NCI-H1092 (cell line): Measurements from ENCODE around the gene SLC25A25.
"Not testable (repeated sequence)": the region's sequence is repeated elsewhere in the genome, so short reads cannot be mapped to it uniquely, and the experiment has no call there.

ENCODE experiments used
- DNase-seq: peaks from one replicate; lab custom pipeline; 2025; lab: John Stamatoyannopoulos, UW

Gene SLC25A25

GRCh38 chr9:128124873-128125579 is 57.0 kb downstream of the SLC25A25 start:
- no peak for DNase-seq

DNA sequence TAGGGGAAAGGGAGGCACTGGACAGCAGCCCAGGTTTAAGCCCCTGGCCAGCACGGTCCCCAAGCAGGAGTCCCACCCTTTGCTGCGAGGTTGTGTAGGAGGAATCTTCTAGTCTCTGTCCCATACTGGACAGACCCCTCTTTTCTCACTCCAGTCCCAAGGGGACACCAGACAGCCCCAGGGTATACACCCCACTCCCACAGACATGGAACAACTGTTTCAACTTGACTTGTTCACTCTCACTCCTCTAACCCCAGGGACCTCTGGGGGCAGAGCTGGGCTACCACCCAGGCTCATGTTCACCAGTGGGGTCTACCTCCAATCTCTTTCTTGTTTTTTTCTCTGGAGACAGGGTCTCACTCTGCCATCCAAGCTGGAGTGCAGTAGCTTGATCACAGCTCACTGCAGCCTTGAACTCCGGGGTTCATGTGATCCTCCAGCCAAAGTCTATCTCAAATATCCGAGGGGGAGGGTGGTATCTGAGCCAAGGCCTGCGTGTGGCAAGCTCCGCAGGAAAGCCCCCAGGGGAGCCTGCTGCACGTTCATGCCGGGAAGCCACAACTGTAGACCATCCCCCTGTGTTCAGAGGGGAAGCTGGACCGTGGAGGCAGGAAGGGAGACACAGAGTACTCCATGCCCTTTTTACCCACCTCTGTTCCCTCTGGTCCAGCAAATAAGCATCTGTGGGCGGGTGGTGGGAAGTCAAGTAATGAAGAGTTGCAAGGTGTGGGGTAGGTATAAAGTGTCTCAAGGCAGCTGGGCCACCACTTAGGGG is 57.7 kb downstream of the SLC25A25 start:
- DNase-seq = no peak

- DNase-seq = peak; percentile 63
Observed at GRCh38 chr9:128127568-128127989, 59.5 kb downstream of the SLC25A25 start, which contains the start of gene PTGES2. Gene PTGES2, minus strand, starts transcription at chr9:128127729. Its CDS starts 12 bp downstream, at chr9:128127717.

DNA sequence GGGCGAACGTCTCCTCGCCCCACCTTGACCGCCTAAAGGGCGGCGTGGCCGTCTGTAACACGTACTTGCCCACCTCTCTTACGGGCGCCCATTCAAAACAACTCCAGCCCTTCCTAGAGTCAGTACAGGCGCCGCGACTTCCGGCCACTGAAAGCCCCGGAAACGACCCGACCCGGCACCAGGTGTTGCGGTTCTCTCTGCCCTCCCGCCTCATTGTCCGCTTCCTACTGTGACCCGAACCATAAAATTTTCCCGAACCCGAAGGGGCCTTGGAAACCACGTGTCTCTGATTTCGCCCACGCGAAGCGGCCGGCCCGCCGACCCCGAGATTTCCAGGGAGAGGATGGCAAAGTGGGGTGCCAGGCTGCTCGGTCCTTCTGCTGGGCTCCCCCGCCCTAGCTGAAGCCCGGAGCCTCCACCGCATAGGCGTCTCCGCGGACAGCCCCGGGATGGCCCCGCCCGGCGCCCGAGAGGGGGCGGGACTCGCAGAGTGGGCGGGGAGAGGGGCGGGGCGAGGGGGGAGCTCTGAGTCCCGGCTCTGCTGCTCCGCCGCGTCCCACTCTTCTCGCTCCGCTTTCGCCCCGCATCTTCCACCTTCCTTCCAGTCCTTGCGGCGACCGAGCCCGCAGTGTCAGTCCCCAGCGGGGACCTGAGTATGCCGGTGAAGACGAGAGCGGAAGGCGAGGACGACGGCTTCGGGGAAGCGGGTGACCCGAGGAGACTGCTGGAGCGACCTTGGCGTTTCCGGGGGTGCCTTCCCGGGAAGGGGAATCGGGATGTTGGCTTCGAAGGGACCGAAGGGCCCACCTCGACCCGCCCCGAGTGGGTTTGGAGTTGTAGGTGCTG is 60.2 kb downstream of the SLC25A25 start:
- peak; percentile 85 for DNase-seq

DNA sequence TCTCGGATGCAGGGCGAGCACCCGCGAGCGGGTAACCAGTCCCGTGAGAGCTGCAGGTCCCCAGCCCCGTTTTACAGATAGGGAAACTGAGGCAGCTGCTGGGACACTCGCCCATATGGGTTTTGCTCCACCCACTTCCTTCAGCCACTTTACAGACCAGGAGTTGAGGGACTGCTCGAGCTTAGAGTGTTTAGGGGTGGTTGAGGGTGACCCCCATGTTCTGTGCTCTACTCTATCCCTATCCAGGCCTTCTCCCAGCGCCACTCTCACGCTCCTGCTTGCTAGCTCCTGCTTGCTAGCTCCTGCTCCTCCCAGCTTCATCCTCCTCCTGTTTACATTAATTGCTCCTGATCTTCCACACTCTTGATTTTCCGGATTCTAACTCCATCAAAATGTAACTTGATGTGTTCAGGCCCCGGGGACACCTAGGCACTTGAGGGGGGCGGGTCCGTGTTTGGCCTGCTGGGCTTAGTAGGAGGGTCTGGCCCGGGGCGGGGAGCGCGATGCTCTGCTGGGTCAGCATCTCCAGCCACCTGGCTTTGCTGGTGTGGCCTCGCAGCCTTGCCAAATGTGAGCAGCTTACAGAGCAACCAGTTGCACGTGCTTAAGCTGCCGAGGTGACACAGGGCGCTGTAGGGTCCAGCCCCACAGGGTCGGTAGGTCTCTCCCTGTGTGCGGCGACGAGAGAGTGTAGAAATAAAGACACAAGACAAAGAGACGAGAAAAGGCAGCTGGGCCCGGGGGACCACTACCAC is 61.0 kb downstream of the SLC25A25 start:
- DNase-seq = no peak

DNA sequence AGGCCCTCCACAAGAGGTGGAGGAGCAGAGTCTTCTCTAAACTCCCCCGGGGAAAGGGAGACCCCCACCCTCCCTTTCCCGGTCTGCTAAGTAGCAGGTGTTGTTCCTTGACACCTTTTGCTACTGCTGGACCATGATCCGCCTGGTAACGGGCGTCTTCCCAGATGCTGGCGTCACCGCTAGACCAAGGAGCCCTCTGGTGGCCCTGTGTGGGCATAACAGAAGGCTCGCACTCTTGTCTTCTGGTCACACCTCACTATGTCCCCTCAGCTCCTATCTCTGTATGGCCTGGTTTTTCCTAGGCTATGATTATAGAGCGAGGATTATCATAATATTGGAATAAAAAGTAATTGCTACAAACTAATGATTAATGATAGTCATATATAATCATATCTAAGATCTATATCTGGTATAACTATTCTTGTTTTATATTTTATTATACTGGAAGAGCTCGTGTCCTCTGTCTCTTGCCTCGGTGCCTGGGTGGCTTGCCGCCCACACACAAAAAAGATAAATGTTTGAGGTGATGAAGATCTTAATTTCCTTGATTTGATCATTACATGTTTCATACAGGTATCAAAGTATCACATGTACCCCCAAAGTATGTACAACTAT is 62.1 kb downstream of the SLC25A25 start:
- DNase-seq = not testable (repeated sequence)

- not testable (repeated sequence) for DNase-seq
Observed at GRCh38 chr9:128130651-128131050, 62.6 kb downstream of the SLC25A25 start.

DNA sequence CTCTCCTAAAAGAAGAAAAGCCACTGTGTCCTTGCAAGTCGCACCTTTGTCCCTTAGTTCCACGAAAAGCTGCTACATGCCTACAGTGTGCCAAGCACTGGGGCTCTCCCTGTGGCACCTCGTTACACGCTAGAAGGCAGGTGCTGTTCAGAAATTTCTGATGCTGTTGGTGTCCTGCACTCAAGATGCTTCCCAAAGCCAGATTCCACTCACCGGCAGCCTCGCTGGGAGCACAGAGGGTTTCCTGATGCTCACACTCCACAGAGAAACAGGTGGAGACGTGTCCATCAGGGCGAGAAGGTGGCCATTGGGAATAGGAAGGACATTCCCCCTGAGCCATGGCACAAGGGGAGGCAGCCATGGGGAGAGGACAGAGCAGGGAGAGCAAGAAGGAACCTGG is 63.3 kb downstream of the SLC25A25 start:
- not testable (repeated sequence) for DNase-seq

DNA sequence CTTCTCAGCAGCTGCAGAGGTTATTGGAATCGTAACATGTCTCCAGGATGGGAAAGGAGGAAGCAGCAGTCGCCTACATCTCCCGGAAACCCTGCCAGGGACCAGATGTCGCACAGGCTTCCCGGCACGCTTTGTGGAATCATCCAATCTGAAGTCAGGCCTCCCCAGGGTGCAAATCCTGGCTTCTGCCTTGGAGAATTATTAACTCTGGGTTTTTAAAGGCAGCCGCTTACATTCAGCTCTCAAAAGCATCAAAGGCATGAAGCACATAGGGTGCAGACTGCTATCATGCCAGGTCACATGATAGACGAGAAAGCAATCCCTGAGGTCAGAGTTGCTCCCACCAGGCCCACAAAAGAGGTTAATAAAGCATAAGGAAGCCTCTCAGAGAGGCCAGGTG is 64.1 kb downstream of the SLC25A25 start:
- not testable (repeated sequence) for DNase-seq

DNA sequence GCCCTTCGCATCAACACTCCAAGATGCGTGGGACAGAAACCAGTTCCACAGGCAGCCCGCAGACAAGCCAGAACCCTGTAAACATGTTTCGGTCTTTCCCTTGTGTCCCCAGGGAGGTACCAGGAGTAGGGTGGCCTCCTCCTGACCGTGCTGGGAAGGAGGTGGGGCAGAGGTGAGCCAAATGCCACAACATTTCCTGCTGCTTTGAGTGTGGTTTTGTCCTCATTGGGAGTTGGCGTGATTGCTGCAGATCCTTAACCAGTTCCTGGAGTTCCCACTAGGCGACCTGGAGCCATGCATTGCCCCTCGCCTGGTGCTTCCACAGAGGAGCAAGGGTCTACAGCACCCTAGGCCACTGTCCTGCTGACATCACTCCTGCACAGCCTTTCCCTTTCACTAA is 67.5 kb downstream of the SLC25A25 start:
- not testable (repeated sequence) for DNase-seq

GRCh38 chr9:128136816-128137793 is 69.1 kb downstream of the SLC25A25 start:
- DNase-seq = no peak

- no peak for DNase-seq
Observed at GRCh38 chr9:128138001-128138400, 70.0 kb downstream of the SLC25A25 start.

DNA sequence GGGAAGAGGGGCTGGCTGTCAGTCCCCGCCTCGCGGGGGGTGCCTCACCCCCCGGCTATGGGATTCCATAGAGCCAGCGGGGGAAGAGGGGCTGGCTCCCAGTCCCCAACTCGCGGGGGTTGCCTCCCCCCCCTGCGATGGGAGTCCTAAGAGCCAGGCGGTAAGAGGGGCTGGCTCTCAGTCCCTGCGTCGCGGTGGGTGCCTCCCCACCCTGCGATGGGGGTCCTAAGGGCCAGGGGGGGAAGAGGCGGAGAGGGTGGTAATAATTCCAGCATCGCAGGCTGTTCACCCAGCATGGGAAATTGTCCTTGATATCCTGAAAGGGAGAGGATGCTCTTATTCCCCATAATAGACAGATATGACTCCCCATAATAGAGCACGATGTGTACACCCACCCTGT is 71.6 kb downstream of the SLC25A25 start:
- DNase-seq = no peak

- no peak for DNase-seq
Observed at GRCh38 chr9:128141604-128142003, 73.6 kb downstream of the SLC25A25 start.

DNA sequence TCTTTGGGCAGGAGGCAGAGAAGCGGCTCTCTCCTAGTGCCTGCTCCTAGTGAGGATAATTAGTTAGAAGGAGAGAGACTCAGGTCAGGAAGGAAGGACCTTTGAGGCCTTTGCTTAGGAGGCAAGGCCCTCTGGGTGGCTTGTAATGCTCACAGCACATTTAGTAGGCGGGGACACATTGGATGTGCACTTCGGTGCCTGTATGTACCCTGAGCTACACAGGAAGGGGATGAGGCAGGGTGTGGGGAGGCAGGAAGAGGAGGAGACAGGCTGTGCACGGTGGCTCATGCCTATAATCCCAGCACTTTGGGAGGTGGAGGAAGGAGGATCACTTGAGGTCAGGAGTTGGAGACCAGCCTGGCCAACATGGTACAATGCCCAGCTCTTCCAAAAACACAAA is 74.0 kb downstream of the SLC25A25 start:
- DNase-seq = no peak

DNA sequence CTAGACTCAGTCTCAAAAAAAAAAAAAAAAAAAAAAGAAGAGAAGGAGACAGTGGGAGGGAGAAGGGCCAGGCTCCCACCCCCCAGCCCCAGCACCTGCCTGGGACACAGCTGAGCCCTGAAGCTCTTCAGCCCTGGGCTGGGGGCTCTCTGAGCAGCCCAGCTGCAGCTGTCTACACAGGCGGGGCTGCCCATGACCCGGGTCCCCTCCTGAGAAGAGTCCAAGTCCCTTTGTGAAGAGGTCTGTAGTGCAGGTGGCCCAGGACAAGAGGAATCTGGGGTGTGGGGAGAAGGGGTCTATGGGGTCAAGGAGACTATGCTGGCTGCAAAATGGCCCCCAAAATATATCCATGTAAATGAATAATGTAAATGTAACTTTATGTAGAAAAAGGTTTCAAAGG is 74.6 kb downstream of the SLC25A25 start:
- no peak for DNase-seq

DNA sequence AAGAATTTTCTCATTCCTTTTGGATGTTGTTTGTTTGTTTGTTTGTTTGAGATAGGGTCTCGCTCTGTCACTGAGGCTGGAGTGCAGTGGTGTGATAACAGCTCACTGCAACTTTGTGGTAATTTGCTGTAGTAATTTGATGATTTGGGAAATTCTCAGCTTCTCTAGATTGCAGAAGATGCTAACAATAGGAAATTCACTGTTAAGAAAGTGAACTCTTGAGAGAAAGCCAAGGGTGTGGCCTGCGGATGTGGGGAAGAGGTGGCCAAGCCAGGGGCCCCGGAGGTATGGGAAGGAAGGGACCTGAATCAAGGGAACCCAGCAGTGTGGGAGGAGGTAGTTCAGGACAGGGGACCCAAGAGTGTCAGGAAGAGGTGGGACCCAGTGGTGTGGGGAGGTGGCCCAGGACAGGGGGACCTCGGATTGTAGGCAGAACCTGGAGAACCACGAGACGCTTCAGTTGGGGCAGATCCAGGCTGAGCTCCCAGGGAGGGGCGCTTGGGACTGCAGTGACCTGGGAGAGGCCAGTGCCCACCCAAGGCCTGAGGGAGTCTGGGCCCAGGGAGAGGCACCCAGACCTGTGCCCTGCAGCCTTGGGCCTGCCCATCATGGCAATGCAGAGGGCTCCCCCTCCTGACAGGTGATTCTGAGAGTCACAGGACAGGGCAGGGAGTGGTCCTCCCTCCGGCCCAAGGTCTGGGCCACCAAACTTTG is 75.7 kb downstream of the SLC25A25 start:
- DNase-seq = no peak

DNA sequence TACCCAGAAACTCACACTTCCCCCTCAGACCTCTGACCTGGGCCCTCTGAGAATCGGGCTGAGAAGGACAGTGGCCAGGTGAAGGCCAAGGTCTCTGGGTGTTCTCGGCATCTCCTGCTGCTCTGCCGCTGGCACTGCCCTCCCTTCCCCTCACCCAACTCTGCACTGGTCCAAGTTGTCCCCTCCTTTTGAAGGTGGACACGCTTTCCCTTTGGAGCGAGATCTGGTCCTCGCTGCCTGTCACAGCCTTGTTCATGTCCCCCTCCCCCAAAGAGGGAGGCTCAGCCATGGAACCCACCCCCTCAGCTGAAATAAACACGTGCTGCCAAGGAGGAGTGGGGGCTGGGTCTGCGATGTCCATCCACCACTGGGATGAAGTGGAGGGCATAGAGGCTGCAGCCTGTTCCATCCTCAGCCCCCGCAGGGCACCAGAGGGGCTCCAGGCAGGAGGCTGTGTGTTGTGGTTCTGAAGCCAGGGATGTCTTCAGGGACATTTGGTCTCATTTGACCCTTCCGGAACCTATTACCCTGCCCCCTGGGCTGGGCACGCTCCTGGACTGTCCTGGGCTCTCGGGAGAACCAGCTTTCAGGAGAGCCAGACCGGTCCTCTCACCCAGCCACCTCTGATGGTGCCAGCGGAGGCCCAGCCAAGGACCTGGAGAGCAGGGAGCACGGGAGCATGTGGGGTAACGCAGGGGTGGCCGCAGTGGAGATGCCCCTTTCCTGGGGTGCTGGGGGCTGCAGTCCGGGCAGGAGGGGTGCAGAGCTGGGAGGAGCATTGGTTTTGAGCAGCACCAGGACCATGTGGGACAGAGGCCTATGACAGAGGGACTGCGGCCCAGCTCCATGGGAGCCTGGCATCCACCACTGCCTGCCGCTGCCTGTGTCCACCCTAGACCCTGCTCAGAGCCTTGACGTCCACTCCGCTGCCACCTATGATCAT is 76.5 kb downstream of the SLC25A25 start:
- no peak for DNase-seq
